HuH-7 (cell line): ENCODE data around the gene NDUFA6.
"Not testable (repeated sequence)": the region's sequence is repeated elsewhere in the genome, so short reads cannot be mapped to it uniquely, and the experiment has no call there.

Experiments used
- DNase-seq: peaks from one replicate; pipeline ENCODE4 v3.0.0; 2011; ENCODE audit warnings: low spot score

Gene NDUFA6

DNA sequence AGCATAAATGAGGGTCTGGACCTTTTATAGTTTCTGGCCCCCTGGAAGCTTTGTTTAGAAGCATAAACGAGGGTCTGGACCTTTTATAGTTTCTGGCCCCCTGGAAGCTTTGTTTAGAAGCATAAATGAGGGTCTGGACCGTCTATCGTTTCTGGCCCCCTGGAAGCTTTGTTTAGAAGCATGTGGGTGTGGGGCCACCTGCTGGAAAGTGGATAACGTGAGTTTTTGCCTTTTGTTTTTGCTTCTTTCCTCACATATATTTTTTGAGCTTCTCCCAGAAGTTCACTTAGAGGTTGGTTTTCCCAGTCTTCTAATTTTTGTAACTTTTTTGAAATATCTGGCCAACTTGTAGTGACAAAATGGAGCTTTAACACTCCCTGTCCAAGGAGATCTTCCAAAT, 22.2 kb upstream of the NDUFA6 start:
- not testable (repeated sequence) for DNase-seq

DNA sequence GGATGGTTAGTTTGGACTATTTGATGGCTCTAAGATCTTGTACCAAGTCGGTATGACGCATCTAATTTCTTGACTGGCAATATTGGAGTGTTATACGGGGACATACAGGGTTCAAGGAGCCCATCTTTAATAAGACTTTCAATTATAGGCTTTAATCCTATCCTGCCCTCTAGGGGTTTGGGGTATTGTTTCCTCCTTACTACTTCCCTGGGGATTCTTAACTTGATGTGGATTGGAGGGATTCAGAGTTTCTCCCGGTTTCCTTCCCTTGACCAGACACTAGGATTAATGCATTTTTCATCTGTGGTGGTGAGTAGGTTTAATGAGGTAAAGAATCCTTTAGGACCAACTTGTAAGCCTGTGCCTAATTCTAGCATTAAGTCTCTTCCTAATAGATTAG, 21.2 kb upstream of the NDUFA6 start:
- no peak for DNase-seq

DNA sequence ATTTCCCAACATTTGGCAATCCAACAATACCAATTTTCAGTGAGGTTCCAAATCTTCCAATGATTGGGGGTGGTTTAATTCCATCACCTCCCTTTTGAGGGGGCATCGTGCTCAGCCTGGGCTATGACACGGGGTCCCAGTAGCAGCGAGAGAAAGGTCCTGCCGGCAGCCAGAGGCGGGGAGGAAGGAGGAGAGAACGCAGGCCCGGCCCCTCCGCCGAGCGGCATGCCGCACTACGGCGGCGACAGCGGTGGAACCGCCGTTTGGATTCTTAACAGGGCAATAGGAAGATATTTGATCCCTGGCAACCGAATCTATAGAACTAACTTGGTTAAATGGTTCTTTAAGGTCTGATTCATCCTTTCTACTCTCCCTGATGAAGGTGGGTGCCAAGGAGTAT, 18.3 kb upstream of the NDUFA6 start:
- no peak for DNase-seq

DNA sequence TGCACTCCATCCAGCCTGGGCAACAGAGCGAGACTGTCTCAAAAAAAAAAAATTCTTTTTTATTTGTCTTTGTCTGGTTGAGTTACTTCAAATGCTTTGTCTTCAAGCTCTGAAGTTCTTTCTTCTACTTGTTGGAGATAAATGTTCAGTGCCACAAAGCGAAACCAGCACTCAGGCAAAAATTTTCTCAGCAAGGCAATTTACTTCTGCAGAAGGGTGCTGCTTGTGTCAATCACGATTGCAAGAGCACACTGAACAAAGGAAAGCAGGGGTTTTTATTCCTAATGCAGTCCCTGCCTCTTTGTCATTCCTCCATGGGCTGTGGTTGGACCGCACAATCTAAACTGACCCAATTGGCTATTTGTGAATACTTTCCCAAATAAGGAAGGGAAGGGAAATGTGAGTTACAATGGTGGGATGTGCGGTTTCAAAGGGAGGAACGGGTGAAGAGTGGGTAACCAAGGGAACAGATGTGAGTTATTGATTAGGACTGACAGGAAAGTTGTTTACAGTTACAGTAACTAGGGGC, 13.8 kb upstream of the NDUFA6 start:
- DNase-seq, result not testable (repeated sequence)

DNA sequence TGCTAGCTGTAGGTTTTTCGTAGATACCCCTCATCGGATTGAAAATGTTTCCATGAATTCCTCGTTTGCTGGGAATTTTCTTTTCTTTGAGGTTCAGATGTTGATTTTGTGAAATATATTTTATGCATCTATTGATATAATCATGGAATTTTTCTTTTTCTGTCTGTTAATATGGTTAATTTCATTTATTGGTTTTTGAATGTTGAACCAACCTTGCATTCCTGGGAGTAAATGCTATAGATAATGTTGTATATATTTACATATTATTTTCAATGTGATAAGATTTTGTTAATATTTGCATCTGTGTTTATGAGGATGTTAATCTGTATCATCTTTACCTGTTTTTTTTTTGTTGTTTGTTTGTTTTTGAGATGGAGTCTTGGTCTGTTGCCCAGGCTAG, 10.6 kb upstream of the NDUFA6 start:
- no peak for DNase-seq

DNA sequence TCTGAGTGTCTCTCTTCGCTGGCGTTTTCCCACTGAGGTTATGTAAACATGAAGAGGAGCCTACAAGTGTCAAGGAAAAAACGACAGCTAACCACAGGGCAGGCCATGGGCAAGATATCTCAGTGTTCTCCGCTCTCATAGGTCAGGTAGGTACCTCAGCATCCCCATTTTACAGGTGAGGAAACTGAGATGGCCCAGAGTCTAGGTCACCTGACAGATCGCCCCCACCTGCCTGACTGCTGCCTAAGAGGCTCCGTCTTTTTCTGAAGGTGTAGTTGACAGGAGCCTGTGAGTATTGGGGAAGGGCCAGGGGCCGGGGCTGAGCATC, 847 bp upstream of the NDUFA6 start:
- DNase-seq, result no peak

DNA sequence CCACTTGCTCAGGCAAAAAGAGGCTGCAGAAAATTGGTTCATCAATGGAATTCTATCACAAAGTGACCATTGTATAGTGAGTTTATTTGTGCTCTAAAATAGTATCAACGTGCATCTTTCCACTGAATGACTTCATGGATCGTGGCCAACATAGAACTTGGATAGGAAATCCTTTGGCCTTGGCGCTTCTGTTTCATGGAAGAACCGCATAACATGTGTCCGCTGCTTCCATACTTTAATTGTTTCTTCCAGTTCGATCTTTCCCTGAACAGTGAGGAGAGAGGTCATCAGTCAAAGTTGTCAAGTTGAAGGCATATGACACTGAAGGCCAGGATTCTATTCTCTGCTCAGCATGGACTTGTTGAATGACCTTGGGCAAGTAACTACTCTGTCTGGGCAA, 4.5 kb downstream of the NDUFA6 start:
- DNase-seq, result no peak

DNA sequence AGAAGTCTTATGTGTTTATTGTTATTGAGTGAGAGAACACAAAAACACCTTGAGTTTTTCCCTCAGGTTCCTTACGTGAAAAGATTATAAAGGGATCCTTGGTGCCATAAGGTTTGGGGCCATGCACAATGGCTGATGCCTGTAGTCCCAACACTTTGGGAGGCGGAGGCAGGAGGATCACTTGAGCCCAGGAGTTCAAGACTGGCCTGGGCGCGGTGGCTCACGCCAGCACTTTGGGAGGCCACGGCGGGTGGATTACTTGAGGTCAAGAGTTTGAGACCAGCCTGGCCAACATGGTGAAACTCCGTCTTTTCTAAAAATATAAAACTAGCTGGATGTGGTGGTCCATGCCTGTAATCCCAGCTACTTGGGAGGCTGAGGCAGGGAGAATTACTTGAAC, 5.7 kb downstream of the NDUFA6 start:
- DNase-seq, result no peak

DNA sequence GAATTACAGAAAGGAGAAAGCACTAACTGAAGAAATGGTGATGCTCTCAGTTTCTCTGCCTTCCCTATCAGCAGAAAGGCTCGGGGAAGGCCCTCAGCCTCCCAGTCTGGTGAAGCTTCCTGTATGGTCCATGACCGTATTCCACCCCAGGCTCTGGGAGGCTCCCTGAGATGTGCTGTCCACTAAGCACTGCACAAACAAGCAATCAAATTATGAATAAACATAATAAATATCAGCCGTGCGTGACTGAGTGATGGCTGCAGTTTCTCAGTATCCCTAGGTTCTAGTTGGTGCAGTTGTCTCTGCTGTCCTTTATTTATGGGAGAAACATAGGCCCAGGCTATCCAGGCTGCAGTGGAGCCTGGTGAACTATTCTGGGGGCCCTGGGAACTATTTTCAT, 7.5 kb downstream of the NDUFA6 start:
- no peak for DNase-seq

DNA sequence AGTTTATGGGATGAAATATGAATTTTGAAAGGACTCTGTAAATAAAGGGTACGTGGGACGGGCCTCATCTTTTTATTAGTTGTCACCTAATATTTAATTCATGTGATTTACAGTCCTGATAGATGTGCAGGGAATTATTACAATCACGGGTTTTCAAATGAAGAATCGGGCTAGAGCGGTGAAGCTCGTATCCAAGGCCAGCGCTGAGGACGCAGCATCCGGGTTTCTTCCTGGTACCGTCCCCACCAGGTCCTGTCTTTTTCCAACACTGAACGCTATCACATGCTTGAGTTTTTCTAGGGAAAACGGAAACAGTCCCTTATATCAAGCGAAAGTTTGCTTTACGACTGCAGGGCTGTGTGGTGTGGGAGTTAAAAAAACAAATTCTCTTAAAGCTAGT, 10.3 kb downstream of the NDUFA6 start:
- DNase-seq, result no peak

DNA sequence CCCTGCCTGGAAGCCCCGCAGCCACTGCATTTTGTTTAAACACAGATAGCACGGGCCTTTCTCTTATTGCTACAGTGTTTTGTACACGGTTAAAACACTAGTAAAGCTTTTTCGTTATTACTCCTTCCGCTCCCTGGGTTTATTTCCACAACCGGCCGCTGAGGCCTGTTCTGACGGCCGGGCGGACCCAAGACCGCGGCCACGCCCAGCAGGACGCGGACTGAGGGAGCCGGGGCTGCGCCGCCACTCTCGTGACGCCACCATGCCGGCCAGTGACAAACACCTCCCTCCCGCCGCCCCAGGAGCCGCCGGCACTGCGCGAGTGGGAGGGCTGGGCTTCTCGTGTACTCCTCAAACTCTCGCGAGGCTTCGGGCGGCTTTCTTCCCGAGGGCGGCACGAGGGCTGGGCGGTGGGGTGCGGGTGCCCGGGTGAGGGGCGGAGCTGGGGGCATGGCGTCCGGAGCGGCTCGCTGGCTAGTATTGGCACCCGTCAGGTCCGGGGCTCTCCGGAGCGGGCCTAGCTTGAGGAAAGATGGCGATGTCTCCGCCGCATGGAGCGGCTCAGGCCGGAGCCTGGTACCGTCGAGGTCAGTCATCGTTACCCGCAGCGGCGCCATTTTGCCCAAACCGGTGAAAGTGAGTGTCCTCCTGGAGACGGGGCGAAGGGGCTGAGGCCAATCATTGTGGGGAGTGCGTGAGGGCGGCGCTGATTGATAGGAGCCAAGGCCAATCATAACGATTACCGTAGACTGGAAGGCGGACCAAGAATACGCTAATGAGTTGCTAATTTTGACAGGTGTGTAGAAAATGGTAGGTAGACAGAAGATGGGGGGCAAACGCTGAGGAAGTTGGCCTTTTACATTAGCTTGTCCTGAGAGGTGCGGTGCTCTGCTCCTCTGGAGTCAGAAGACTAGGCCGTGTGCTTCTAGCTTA, 11.0 kb downstream of the NDUFA6 start, which contains the start of gene SMDT1:
SMDT1 (plus strand) TSS at position 382 of the 933 bp plus-strand sequence; CDS start at position 451, 69 bp downstream.
- peak; percentile 99 for DNase-seq

DNA sequence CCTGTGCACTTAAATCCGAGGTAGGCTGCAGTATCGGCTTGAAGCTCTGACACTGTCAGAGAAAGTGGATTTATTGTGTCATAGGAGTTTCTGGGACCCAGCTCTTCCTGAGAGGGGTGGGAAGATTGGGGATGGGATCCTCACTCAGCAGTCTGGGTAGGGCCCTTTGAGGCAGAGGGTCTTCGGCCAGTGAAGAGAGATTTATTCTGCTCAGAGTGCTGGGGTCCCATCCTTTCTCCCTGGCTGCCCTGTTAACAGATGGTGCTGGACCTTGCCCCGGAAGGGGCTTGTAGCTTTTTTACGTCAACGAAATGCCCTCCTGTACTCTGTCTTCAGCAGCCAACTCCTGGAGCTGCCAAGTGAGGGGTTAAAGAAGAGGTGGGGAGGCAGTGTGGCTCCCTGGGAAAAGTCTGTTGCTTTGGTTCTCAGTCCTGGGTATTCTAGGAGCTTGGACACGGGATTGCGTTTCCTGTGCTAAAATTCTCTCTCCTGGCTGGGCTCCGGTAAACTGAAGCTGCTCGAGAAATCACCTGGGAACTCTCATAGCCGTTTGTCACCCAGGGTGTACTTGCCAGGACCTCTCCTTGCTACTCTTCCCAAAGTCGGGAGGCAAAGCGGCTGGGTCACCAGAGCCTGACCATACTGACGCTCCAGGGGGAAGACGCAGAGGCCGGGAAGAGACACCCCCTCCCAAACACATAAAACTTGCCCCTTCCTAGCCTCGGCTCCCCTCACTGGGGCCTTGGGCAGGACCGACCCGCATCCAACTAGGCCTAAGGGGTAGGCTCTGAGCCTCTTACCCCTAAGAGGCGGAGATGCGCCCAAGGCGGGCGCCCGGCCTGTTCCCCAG, 11.9 kb downstream of the NDUFA6 start:
- DNase-seq, result no peak

DNA sequence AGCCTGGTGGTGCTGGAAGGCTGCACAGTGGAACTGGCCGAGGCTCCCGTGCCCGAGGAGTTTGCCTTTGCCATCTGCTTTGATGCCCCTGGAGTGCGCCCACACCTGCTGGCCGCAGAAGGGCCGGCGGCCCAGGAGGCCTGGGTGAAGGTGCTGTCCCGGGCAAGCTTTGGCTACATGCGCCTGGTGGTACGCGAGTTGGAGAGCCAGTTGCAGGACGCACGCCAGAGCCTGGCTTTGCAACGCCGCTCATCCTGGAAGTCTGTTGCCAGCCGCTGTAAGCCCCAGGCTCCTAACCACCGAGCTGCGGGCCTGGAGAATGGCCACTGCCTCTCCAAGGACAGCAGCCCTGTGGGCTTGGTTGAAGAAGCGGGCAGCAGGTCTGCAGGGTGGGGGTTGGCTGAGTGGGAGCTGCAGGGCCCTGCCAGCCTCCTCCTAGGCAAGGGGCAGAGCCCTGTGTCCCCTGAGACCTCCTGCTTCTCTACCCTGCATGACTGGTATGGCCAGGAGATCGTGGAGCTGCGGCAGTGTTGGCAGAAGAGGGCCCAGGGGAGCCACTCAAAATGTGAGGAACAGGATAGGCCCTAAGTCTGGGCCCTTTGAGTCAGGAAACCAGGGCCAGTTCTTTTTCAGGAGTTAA, 13.0 kb downstream of the NDUFA6 start:
- no peak for DNase-seq

DNA sequence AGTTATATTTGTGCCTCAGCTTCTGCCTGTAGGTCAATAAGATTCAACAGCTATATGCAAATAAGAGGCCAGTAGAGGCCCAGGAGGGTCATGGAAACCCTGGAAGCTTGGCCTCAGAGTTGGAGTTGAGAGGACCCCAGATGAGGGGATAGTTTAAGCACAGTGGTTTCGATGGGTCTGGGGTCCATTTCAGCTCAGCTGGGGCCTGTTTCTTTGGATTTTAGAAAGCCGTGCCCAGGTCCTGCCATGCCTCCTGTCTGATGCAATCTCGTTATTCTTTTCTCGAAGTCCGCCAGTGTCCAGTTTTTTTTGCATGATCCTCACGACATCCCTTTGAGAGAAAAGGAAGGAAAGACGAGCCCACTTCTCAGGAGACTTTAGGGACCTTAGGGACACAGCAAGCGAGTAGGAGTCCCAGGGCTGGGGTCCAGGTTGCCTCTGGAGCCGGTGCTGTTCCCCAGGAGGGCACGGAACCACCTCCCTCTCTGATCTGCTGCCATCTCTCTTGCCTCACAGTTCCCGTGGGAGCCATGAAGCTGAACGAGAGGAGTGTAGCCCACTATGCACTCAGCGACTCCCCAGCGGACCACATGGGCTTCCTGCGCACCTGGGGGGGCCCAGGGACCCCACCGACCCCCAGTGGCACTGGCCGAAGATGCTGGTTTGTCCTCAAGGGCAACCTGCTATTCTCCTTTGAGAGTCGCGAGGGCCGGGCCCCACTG, 13.6 kb downstream of the NDUFA6 start:
- DNase-seq, result no peak

DNA sequence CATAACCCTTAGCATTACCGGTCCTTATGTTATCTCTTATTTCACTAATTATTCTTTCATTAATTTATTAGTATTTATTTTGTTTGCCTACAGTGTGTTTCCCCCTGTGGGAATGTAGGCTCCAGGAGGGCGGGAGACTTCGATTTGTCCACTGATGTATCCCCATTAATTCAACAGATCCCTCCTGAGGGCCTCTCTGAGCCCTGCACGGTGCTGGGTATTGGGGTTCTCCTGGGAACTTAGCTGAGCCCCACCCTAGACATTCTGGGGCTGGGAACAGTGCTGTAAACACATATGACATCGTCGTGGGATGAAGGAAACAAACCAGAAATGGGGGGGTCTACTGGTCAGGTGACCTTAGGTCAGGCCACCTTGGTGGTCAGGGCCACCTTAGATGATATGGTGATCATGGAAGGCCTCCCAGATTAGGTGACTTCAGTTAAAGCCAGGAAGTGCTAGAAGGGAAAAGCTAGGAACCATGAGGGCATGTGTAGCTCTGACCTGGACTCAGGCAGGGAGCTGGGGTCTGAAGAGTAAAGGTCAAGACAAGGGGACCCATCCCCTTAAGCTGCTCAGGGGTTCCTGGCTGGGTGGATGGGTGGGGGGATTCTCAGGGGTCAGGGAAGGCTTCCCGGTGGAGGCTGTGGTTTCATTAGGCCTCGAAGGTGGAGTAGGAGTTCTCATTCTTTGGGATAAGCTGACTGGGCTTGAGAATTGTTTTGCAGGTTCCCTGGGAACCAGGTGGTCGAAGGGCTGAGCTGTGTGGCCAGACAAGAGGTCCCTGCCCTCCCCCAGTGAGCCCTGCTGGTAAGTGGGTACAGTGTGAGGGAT, 15.5 kb downstream of the NDUFA6 start:
- DNase-seq, result no peak

DNA sequence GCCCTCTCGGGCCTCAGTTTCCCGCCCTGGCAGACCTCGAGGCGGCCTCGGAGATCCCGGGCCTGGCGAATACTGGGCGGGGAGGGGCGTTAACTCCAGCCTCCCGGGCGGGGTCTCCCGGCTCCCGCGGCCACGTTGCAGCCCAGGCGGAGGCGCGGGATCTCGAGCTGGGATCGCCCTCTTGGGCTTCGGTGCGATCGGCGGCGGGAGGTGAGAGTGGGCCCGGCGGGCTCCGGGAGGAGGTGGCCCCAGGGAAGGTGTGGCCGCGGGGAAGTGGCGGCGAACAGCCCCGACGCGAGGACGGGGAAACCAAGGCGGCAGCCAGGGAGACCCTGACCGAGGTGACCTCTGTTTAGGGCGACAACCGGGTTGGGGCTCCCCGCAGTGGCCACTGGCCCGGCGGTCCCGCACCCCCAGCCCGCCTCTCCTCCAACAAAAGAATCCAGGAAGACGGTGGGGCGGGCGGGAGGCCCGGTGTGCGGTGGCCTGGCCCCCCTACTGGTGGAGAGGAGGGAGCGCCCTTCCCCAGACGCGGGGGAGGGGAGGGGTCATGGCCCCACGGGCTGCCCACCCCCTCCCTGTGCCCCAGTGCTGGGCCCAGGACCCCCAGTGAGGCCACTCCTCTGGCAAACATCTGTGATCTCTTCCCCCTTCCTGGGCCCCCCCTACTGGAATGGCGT, 16.3 kb downstream of the NDUFA6 start, which contains the start of gene PHETA2:
PHETA2 (plus strand) TSS at position 117 of the 680 bp plus-strand sequence. CDS start 3,046 bp downstream, outside the sequence.
- peak; percentile 56 for DNase-seq

DNA sequence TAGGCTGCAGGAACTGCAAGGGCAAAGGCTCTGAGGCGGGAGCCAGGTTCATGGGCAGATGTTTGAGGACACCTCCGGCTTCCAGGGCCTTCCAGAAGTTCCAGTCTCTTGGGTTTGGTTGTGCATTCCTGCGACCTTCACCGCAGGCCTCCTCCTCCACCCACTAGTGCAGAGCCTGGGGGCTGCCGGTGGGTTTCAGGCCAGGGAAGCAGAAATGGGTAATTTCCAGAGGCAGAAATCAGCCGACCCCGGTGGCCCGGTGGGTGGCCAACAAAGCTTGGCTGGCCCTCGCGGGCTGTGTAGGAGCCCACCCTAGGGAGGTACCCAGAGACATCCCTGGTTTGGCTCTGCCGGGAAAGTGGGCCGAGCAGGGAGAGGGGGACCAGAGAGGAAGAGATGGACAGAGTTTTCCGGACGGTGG, 16.9 kb downstream of the NDUFA6 start:
- DNase-seq, result no peak

DNA sequence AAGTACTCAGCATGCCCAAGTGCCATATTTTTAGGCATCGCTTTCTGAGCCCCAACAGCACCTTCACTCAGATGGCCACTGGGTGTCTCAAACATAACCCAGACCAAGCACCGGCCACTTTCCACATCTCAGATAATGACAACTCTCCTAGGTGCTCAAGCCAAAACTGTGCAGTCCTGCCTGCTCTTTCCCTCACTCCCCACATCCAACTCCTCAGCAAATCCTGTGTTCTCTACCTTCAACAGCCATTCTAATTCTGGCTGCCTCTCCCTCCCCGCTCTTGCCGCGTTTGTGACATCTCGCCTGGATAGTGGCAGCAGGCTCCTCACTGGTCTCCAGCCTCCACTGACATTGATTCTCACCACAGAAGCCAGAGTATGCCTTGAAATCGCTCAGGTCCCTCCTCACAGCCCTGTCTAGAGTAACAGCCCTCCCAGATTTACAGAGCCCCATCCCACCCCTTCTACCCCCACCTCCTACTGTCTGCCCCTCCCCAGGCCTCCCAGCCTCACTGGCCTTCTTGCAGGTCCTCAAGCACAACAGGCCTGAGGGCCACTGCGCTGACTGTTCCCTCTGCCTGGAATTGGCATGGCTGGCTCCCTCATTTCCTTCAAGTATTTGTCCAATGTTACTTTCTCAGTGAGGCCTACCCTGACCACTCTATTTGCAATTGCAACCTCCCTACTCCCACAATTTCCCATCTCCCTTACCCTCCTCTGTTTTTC, 17.8 kb downstream of the NDUFA6 start:
- DNase-seq, result no peak

DNA sequence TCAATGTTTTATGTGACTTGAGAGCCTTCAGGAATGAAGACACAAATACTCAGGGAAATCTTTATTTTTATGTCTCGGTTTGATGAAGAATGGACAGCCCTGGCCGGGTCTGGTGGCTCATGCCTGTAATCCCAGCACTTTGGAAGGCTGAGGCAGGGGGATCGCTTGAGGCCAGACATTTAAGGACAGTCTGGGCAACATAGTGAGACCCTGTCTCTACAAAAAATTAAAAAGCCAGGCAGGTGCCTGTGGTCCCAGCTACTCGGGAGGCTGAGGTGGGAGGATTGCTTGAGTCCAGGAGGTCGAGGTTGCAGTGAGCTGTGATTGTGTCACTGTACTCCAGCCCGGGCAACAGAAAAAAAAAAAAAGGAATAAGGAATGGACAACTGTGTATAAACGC, 19.1 kb downstream of the NDUFA6 start:
- not testable (repeated sequence) for DNase-seq
